Mesothelial cell of epicardium (in vitro differentiated cells): Measurements from ENCODE around the gene ZNF26. TPM values are rescaled to one million over a fixed set of nuclear protein-coding genes. Genes with fewer than 3 reads are reported as not detected.
"Not testable (repeated sequence)": the region's sequence is repeated elsewhere in the genome, so short reads cannot be mapped to it uniquely, and the experiment has no call there.

Source experiments
- DNase-seq, 2 experiments: peaks; one replicate each; pipeline ENCODE4 v3.0.0; 2021; ENCODE audit warnings: low spot score in 2 of 2; ENCODE audit not compliant: unreplicated experiment in 2 of 2
- H3K27ac Mint-ChIP-seq: 2 replicates; pipeline ENCODE4 v1.8.0; 2021; ENCODE audit warnings: mixed read lengths
- H3K27me3 Mint-ChIP-seq: 2 replicates; pipeline ENCODE4 v1.8.0; 2021; ENCODE audit warnings: low read depth, mixed read lengths
- H3K36me3 Mint-ChIP-seq: 2 replicates; pipeline ENCODE4 v1.8.0; 2021; ENCODE audit warnings: mixed read lengths
- H3K4me1 Mint-ChIP-seq: 2 replicates; pipeline ENCODE4 v1.8.0; 2021; ENCODE audit warnings: mixed read lengths
- H3K4me3 Mint-ChIP-seq: 2 replicates; pipeline ENCODE4 v1.8.0; 2021; ENCODE audit warnings: mild to moderate bottlenecking, moderate library complexity, mixed read lengths
- H3K9me3 Mint-ChIP-seq: 2 replicates; pipeline ENCODE4 v1.8.0; 2021; ENCODE audit warnings: mixed read lengths
- total RNA-seq: library from RNA; stranded (reverse); gene quantifications from 3 replicates; pipeline ENCODE4 v1.2.1, GENCODE V29; 2021
- TF ChIP-seq, protein P1 (sequence below): fragments of 200-600 bp; sonication (generic); IDR thresholded peaks from one replicate; pipeline ENCODE4 v1.5.0; 2021; ENCODE audit warnings: antibody characterized with exemption; ENCODE audit not compliant: unreplicated experiment

The ZNF26 gene
- total RNA-seq, 1 donor from 2014 or later, result 21.0 TPM

DNA sequence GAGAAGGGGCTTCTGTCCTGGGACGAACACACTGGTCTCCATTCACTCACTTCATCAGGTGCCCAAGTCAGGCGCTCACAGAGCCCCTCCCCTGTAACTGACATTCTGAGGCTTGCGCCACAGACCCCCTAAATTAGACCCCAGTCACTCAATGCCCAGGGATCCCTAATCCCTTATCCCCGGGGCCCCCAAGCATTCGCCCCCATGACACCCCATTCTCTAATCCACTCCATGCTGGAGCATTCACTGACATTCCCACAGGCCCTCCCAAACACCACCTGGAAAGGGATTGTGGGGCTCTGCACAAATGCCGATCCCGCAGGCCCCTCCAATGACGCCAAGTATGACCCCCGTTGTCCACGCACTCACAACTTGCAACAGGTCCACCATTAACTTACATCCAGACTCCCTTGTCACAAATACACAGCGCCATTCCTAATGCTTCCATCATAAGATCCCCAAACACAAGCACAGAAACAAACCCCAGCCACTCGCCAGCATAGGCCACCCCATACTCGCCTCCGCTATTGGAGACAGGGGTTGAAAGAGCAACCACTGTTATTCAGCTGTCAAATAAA is 31.6 kb upstream of the ZNF26 start:
- no peaks in the 10 kb centered on the region for H3K27me3 Mint-ChIP-seq
- peaks cover 41% of the 10 kb centered on the region for H3K36me3 Mint-ChIP-seq
- H3K9me3 Mint-ChIP-seq, result peaks cover 27% of the 10 kb centered on the region
- peak overlapping the region; percentile 91 for H3K27ac Mint-ChIP-seq
- peak overlapping the region; percentile 87 for H3K4me3 Mint-ChIP-seq
- peaks cover 17% of the 10 kb centered on the region for H3K4me1 Mint-ChIP-seq
- TF ChIP-seq, protein P1, sequence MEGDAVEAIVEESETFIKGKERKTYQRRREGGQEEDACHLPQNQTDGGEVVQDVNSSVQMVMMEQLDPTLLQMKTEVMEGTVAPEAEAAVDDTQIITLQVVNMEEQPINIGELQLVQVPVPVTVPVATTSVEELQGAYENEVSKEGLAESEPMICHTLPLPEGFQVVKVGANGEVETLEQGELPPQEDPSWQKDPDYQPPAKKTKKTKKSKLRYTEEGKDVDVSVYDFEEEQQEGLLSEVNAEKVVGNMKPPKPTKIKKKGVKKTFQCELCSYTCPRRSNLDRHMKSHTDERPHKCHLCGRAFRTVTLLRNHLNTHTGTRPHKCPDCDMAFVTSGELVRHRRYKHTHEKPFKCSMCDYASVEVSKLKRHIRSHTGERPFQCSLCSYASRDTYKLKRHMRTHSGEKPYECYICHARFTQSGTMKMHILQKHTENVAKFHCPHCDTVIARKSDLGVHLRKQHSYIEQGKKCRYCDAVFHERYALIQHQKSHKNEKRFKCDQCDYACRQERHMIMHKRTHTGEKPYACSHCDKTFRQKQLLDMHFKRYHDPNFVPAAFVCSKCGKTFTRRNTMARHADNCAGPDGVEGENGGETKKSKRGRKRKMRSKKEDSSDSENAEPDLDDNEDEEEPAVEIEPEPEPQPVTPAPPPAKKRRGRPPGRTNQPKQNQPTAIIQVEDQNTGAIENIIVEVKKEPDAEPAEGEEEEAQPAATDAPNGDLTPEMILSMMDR, result no peak
- DNase-seq, result no peak

DNA sequence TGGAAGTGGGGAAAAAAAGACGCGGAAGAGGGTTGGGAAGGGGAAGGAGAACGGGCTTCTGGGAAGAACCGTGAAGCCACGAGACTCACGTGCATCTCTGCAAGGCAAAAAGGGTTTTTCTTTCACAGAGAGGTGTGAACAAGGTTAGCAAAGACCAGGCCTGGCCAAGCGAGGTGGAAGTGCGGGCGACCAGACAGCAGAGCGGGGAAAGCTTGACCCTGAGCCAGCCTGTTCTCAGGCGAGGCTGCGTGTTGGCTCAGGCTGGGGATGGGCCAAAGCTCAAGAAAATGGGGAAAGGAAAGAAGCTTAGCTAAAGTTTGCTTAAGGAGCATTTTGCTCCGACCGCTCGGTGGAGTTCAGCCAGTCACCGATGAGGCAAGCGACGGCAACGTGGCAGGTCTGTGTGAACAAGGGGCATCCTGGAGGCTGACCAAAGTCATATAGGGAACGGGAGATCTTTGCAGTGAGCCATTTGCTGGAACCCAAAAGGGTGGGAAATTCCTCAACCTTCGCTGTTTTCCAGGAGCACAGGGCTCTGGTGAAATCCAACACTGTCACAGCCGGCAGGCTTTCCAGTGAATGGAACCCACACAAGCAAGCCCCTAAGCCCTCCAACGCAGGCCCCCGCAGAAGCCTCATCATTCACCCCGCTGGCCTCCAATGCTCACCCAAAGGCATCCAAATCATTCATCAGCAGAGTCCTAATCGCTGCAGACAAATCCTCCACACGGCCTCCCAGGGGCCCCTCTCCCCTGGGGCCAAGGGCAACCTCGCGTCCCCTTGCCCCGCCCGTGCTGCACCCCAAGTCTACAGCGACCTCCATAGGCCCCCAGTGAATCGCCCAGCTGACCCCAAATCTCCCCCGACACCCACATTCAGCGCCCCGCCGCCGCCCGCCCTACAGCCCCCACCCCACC is 30.8 kb upstream of the ZNF26 start:
- H3K36me3 Mint-ChIP-seq, result peaks cover 41% of the 10 kb centered on the region

DNA sequence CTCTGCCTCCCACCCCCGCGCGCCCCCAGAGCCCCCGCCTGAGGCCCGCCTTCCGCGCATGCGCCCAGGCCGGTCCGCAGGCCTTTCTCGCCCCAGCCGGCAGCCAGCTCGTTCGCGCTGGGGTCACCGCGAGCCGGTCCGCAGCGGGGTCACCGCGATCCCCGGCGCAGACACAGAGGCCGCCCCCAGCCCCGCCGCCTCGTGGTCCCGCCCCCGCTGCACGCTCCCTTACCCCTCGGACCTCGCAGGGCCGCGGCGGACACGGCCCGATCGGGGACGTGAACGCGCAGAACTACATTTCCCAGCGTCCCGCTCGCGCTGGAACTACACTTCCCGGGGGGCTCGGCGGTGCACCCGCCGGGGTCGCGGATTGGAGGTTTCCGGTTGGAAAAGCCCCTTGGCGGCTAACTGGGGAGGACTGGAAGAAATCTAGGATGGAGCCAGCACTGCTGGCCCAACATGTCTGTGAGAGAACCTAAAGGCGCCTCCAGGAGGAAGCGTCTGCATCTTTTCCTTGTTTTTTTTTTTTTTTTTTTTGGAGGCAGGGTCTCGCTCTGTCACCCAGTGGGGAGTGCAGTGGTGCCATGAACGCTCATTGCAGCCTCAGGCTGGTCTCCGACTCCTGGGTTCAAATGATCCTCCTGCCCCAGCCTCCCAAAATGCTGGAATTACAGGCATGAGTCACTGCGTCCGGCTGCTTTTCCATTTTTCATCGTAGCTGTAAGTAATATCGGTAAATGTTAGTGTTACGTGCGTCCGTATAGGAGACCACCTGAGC is 30.0 kb upstream of the ZNF26 start, which contains the start of gene ZNF605:
ZNF605 (minus strand) TSS at position 296 of the 778 bp plus-strand sequence. CDS start 10,671 bp downstream, outside the sequence.
- H3K4me1 Mint-ChIP-seq, result peaks cover 17% of the 10 kb centered on the region
- peak; percentile 68 to 84 for DNase-seq
- H3K36me3 Mint-ChIP-seq, result peaks cover 41% of the 10 kb centered on the region
- TF ChIP-seq, protein P1, result no peak
- peak within 1 kb of the TSS; percentile 97 for H3K27ac Mint-ChIP-seq
- no peaks in the 10 kb centered on the region for H3K27me3 Mint-ChIP-seq
- H3K4me3 Mint-ChIP-seq, result peak within 1 kb of the TSS; percentile 95
- H3K9me3 Mint-ChIP-seq, result peaks cover 28% of the 10 kb centered on the region

More for the DNA sequence above, 30.8 kb upstream of the ZNF26 start:
- Mint-ChIP-seq H3K4me3 (peak overlapping the region; percentile 87), H3K9me3 (peaks cover 27% of the 10 kb centered on the region), H3K27me3 (no peaks in the 10 kb centered on the region), H3K27ac (peak overlapping the region; percentile 91), H3K4me1 (peaks cover 17% of the 10 kb centered on the region)
- DNase-seq, result peak in 1 of 2 experiments; percentile 50
- TF ChIP-seq, protein P1, result no peak

DNA sequence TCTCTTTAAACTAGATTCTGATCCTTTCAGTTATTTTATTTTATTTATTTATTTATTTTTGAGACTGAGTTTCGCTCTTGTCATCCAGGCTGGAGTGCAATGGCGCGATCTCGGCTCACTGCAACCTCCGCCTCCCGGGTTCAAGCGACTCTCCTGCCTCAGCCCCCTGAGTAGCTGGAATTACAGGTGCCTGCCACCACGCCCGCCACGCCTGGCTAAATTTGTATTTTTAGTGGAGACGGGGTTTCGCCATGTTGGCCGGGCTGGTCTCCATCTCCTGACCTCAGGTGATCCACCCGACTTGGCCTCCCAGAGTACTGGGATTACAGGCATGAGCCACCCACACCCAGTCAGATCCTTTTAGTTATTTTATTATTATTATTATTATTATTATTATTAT is 24.4 kb upstream of the ZNF26 start:
- not testable (repeated sequence) for H3K4me3 Mint-ChIP-seq, H3K27me3 Mint-ChIP-seq, H3K4me1 Mint-ChIP-seq, DNase-seq, H3K27ac Mint-ChIP-seq
- H3K9me3 Mint-ChIP-seq, result peaks cover 26% of the 10 kb centered on the region
- peaks cover 34% of the 10 kb centered on the region for H3K36me3 Mint-ChIP-seq

DNA sequence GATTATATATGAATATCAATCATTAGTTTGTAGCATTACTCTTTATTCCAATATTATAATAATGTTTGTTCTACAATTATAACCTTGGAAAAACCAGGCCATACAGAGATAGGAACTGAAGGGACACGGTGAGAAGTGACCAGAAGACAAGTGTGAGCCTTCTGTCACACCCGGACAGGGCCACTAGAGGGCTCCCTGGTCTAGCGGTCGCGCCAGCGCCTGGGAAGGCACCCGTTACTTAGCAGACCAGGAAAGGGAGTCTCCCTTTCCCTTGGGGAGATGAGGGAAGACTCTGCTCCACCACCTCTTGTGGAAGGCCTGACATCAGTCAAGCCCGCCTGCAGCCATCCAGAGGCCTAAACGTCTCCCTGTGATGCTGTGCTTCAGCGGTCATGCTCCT is 22.2 kb upstream of the ZNF26 start:
- peaks cover 29% of the 10 kb centered on the region for H3K9me3 Mint-ChIP-seq
- not testable (repeated sequence) for DNase-seq, H3K27ac Mint-ChIP-seq, H3K4me1 Mint-ChIP-seq, H3K4me3 Mint-ChIP-seq, H3K27me3 Mint-ChIP-seq
- peaks cover 36% of the 10 kb centered on the region for H3K36me3 Mint-ChIP-seq

DNA sequence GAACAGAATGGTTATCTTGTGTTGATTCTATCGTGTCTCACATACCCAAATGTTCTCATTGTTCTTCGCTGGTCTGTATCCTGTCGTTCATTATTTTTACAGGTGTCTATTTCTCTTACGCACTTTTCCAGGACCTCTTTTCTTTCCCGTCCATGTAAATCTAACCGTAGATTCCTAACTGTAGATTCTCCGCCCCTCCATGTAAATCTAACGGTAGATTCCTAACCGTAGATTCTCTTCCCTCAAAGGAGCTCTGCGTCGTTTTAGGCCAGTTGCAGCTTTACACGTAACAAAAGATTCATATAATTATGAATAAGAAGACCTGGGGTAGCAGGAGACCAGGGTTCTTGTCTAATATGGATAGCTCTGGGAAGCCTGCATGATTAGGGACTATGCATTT is 20.4 kb upstream of the ZNF26 start:
- TF ChIP-seq, protein P1, result no peak
- no peak overlapping the region for H3K27ac Mint-ChIP-seq
- peaks cover 31% of the 10 kb centered on the region for H3K9me3 Mint-ChIP-seq
- H3K27me3 Mint-ChIP-seq, result no peaks in the 10 kb centered on the region
- peaks cover 34% of the 10 kb centered on the region for H3K36me3 Mint-ChIP-seq
- DNase-seq, result no peak
- H3K4me1 Mint-ChIP-seq, result no peaks in the 10 kb centered on the region
- H3K4me3 Mint-ChIP-seq, result no peak overlapping the region
